GM18519 (cell line): ENCODE measurements around the gene S100A1.

Experiments used
- ATAC-seq: cut with Tn5 transposase; IDR thresholded peaks from one replicate; pipeline ENCODE4 v1.9.1; 2021; ENCODE audit warnings: mild to moderate bottlenecking, moderate library complexity; ENCODE audit not compliant: unreplicated experiment, low FRiP score

Gene S100A1

DNA sequence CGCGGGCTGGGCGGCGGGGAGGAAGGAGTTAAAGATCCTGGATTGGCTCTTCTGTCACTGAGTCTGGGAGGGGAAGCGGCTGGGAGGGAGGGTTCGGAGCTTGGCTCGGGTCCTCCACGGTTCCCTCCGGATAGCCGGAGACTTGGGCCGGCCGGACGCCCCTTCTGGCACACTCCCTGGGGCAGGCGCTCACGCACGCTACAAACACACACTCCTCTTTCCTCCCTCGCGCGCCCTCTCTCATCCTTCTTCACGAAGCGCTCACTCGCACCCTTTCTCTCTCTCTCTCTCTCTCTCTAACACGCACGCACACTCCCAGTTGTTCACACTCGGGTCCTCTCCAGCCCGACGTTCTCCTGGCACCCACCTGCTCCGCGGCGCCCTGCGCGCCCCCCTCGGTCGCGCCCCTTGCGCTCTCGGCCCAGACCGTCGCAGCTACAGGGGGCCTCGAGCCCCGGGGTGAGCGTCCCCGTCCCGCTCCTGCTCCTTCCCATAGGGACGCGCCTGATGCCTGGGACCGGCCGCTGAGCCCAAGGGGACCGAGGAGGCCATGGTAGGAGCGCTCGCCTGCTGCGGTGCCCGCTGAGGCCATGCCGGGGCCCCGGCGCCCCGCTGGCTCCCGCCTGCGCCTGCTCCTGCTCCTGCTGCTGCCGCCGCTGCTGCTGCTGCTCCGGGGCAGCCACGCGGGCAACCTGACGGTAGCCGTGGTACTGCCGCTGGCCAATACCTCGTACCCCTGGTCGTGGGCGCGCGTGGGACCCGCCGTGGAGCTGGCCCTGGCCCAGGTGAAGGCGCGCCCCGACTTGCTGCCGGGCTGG, 50.5 kb downstream of the S100A1 start, which contains the start of gene NPR1:
NPR1 (plus strand) TSS at position 170 of the 818 bp plus-strand sequence; CDS start at position 591, 421 bp downstream.
- ATAC-seq = no peak

DNA sequence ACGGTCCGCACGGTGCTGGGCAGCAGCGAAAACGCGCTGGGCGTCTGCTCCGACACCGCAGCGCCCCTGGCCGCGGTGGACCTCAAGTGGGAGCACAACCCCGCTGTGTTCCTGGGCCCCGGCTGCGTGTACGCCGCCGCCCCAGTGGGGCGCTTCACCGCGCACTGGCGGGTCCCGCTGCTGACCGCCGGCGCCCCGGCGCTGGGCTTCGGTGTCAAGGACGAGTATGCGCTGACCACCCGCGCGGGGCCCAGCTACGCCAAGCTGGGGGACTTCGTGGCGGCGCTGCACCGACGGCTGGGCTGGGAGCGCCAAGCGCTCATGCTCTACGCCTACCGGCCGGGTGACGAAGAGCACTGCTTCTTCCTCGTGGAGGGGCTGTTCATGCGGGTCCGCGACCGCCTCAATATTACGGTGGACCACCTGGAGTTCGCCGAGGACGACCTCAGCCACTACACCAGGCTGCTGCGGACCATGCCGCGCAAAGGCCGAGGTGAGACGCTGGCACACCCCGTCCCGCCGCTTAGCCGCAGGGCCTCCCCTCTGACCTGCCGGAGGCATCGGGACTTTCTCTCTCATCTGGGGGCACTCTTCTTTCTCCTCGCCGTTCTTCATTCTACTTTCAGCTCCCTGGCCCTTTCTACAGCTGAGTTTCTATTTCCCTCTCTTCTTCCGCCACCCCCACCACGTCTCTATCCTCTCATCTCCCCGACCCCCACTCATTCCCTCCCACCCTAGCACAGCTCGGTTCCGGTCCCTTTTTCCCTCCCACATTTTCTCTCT, 51.3 kb downstream of the S100A1 start:
- no peak for ATAC-seq

DNA sequence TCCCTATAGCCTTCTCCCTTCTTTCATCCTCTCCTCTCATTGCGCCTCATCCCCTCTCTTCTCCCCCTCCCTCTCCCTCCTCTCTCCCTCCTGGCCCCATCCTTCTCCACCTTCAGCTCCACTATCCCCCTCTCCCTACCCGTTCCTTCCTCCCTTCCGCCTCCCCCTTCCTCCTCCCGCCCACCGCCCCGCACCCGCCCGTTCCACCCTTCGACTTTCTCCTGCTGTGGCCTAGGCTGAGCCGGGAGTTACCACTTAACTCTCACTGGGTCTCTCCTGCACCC, 51.8 kb downstream of the S100A1 start:
- no peak for ATAC-seq
